ENCODE data around the gene LCN2. TPM values are rescaled to one million over a fixed set of nuclear protein-coding genes. Genes with fewer than 3 reads are reported as not detected.

LCN2 gene
- total and polyA plus RNA-seq, 10 of the 15 experiments (the other 5 are each of a cell fraction or from before 2014, with no cell fraction given): not detected

DNA sequence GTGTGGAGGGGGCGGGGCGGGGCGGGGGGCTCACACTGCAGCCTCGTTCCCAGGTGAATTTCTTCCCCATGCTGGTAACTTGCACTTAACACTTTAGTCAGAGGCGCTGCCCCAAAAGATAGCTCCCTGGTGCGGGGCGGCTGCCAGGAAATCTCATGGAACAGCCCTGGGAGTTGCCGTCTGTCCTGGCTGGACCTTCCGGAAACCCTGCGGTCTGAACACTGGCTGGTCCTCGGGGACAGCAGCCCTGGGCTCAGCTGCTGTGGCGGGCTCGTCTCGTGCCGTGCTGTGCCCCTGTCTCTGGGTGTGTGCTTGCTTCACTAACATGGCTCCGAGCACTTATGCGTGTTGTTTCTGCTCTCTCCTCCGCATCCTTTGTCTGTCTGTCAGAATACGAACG lies 47.6 kb upstream of the LCN2 start (continued):
- TF ChIP-seq, protein P1, sequence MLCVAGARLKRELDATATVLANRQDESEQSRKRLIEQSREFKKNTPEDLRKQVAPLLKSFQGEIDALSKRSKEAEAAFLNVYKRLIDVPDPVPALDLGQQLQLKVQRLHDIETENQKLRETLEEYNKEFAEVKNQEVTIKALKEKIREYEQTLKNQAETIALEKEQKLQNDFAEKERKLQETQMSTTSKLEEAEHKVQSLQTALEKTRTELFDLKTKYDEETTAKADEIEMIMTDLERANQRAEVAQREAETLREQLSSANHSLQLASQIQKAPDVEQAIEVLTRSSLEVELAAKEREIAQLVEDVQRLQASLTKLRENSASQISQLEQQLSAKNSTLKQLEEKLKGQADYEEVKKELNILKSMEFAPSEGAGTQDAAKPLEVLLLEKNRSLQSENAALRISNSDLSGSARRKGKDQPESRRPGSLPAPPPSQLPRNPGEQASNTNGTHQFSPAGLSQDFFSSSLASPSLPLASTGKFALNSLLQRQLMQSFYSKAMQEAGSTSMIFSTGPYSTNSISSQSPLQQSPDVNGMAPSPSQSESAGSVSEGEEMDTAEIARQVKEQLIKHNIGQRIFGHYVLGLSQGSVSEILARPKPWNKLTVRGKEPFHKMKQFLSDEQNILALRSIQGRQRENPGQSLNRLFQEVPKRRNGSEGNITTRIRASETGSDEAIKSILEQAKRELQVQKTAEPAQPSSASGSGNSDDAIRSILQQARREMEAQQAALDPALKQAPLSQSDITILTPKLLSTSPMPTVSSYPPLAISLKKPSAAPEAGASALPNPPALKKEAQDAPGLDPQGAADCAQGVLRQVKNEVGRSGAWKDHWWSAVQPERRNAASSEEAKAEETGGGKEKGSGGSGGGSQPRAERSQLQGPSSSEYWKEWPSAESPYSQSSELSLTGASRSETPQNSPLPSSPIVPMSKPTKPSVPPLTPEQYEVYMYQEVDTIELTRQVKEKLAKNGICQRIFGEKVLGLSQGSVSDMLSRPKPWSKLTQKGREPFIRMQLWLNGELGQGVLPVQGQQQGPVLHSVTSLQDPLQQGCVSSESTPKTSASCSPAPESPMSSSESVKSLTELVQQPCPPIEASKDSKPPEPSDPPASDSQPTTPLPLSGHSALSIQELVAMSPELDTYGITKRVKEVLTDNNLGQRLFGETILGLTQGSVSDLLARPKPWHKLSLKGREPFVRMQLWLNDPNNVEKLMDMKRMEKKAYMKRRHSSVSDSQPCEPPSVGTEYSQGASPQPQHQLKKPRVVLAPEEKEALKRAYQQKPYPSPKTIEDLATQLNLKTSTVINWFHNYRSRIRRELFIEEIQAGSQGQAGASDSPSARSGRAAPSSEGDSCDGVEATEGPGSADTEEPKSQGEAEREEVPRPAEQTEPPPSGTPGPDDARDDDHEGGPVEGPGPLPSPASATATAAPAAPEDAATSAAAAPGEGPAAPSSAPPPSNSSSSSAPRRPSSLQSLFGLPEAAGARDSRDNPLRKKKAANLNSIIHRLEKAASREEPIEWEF (IDR thresholded peaks at IDR 0.05; ENCODE audit: insufficient replicate concordance, low read depth, low read length): no peak
- TF ChIP-seq ESRRA (IDR thresholded peaks at IDR 0.05; ENCODE audit: low read length): no peak
- TF ChIP-seq RELA (IDR thresholded peaks at IDR 0.05; ENCODE audit: borderline replicate concordance, partially characterized antibody): no peak
- no peak for TF ChIP-seq WRNIP1 (IDR thresholded peaks at IDR 0.05; ENCODE audit: borderline replicate concordance, low read depth, low read length)
- no peak for TF ChIP-seq SP1 (IDR thresholded peaks at IDR 0.05; ENCODE audit: low read depth, low read length)
- no peak for TF ChIP-seq NBN (IDR thresholded peaks at IDR 0.05)
- no peak for TF ChIP-seq TCF7 (IDR thresholded peaks at IDR 0.05; ENCODE audit: borderline replicate concordance)
- no peak for TF ChIP-seq MXI1 (IDR thresholded peaks at IDR 0.05; ENCODE audit: low read depth, low read length)

DNA sequence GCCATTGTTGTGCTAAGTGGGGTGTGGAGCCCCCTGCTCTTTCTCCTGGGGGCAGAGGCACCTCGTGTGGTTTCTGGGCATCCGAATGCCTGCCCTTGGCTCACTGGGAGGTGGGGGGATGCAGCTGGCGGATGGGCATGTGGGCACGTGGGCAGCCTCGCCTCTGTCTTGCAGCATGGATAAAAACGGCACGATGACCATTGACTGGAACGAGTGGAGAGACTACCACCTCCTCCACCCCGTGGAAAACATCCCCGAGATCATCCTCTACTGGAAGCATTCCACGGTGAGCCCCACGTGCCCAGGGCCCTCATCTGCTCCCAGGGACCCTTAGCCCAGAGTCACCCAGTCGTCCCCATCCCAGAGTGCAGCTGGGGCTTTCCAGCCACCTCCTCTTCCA lies 47.1 kb upstream of the LCN2 start:
- Histone ChIP-seq H3K27me3 (replicated peaks in 1 of 2; ENCODE audit: control insufficient read depth in 2 of 2, insufficient read depth in 2 of 2, low read length in 1 of 2) (no peaks in the 10 kb centered on the region), H3K27ac (ENCODE audit: control insufficient read depth, insufficient read depth) (no peak overlapping the region), H3K4me3 (no peak overlapping the region), H2AFZ (ENCODE audit: control insufficient read depth, low read depth, low read length) (no peak overlapping the region), H3K9me3 (replicated peaks; ENCODE audit: control insufficient read depth, insufficient read depth, low read length) (no peaks in the 10 kb centered on the region), H3K36me3 (ENCODE audit: control insufficient read depth in 2 of 2, insufficient read depth in 2 of 2, low read length in 1 of 2) (peaks cover 21 to 44% of the 10 kb centered on the region in 2 experiments; a peak in 3 of 4 replicates), H3K4me2 (ENCODE audit: control insufficient read depth, insufficient read depth) (no peak overlapping the region), H3K4me1 (ENCODE audit: control insufficient read depth, insufficient read depth, low read length) (no peaks in the 10 kb centered on the region), H3K79me2 (ENCODE audit: control insufficient read depth, insufficient read depth, low read length) (peaks cover 9% of the 10 kb centered on the region), H4K20me1 (ENCODE audit: control insufficient read depth, insufficient read depth) (no peaks in the 10 kb centered on the region), H3K9ac (ENCODE audit: control insufficient read depth, insufficient read depth, low read length) (no peak overlapping the region)
- ChIA-PET RAD21 (ENCODE audit: unreplicated experiment) (no interaction called here), POLR2A (no interaction called here), CTCF (no interaction called here), SMC1A (ENCODE audit: uncharacterized antibody, unreplicated experiment) (no interaction called here)
- in situ Hi-C loops (cut with MboI) (no loop called here), intact Hi-C loops (cut with micrococcal nuclease; ENCODE audit: unreplicated experiment) (no loop called here)
- WGBS (ENCODE audit: insufficient coverage, insufficient replicate concordance, low lambda C conversion rate, missing lambda C conversion rate): 92% methylated on average over 13 of the region's 13 CpGs
- FAIRE-seq: no peak
- no peak for DNase-seq (ENCODE audit: low read depth, low spot score)
- ATAC-seq: no peak
- no TSS peak for BruUV-seq (replicated peaks)
- TF ChIP-seq EP300 (IDR thresholded peaks at IDR 0.05; ENCODE audit: borderline replicate concordance in 1 of 2, control insufficient read depth in 1 of 2, low read depth in 2 of 2, low read length in 2 of 2) (no peak), ZNF207 (IDR thresholded peaks at IDR 0.05; ENCODE audit: borderline replicate concordance) (no peak), SREBF1 (IDR thresholded peaks at IDR 0.05; ENCODE audit: low read length) (no peak), STAT1 (conservative IDR thresholded peaks at IDR 0.05) (no peak), HDGF (IDR thresholded peaks at IDR 0.05) (no peak)
- TF ChIP-seq, protein P2, sequence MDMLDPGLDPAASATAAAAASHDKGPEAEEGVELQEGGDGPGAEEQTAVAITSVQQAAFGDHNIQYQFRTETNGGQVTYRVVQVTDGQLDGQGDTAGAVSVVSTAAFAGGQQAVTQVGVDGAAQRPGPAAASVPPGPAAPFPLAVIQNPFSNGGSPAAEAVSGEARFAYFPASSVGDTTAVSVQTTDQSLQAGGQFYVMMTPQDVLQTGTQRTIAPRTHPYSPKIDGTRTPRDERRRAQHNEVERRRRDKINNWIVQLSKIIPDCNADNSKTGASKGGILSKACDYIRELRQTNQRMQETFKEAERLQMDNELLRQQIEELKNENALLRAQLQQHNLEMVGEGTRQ (IDR thresholded peaks at IDR 0.05; ENCODE audit: borderline replicate concordance, low read depth, low read length): no peak
- TF ChIP-seq, protein P3, sequence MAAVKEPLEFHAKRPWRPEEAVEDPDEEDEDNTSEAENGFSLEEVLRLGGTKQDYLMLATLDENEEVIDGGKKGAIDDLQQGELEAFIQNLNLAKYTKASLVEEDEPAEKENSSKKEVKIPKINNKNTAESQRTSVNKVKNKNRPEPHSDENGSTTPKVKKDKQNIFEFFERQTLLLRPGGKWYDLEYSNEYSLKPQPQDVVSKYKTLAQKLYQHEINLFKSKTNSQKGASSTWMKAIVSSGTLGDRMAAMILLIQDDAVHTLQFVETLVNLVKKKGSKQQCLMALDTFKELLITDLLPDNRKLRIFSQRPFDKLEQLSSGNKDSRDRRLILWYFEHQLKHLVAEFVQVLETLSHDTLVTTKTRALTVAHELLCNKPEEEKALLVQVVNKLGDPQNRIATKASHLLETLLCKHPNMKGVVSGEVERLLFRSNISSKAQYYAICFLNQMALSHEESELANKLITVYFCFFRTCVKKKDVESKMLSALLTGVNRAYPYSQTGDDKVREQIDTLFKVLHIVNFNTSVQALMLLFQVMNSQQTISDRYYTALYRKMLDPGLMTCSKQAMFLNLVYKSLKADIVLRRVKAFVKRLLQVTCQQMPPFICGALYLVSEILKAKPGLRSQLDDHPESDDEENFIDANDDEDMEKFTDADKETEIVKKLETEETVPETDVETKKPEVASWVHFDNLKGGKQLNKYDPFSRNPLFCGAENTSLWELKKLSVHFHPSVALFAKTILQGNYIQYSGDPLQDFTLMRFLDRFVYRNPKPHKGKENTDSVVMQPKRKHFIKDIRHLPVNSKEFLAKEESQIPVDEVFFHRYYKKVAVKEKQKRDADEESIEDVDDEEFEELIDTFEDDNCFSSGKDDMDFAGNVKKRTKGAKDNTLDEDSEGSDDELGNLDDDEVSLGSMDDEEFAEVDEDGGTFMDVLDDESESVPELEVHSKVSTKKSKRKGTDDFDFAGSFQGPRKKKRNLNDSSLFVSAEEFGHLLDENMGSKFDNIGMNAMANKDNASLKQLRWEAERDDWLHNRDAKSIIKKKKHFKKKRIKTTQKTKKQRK (IDR thresholded peaks at IDR 0.05; ENCODE audit: low read depth, low read length): no peak

Measured in GM12878 (cell line).